Lung (tissue), 12 donors: ENCODE results near the gene TCEANC2. TPM values are rescaled to one million over a fixed set of nuclear protein-coding genes. Genes with fewer than 3 reads are reported as not detected.

Experiments
- ATAC-seq: fragments of 200-7000 bp; cut with Tn5 transposase; one replicate; pipeline ENCODE4 v1.9.1; 2020; ENCODE audit warnings: moderate number of reproducible peaks; ENCODE audit not compliant: insufficient read depth, low FRiP score
- DNase-seq, 3 donors: peaks; one replicate each; pipeline ENCODE4 v3.0.0-alpha.2; 2013 to 2017
- H3K27ac ChIP-seq, 2 donors: one replicate each; pipeline ENCODE4 v1.5.1; 2013; ENCODE audit warnings: mild to moderate bottlenecking in 2 of 2, moderate library complexity in 2 of 2, control low read depth in 1 of 2, inconsistent platforms in 1 of 2, low read depth in 1 of 2, low read length in 1 of 2
- H3K27me3 ChIP-seq, 3 donors: one replicate each; pipeline ENCODE4 v1.5.1; 2013; ENCODE audit warnings: low read length in 2 of 3; ENCODE audit not compliant: control insufficient read depth in 3 of 3, insufficient read depth in 3 of 3
- H3K36me3 ChIP-seq, 4 donors: one replicate each; pipeline ENCODE4 v1.5.1; 2013; ENCODE audit warnings: low read length in 4 of 4, mild to moderate bottlenecking in 1 of 4, moderate library complexity in 1 of 4; ENCODE audit not compliant: control insufficient read depth in 4 of 4, insufficient read depth in 4 of 4
- H3K4me1 ChIP-seq, 5 donors: one replicate each; pipeline ENCODE4 v1.5.1; 2013; ENCODE audit warnings: low read length in 5 of 5, mild to moderate bottlenecking in 2 of 5, moderate library complexity in 1 of 5; ENCODE audit not compliant: control insufficient read depth in 5 of 5, insufficient read depth in 5 of 5
- H3K4me3 ChIP-seq: one replicate; pipeline ENCODE4 v1.5.1; 2013; ENCODE audit warnings: mild to moderate bottlenecking, control low read depth, moderate library complexity
- H3K9ac ChIP-seq, 2 donors: one replicate each; pipeline ENCODE4 v1.5.1; 2013; ENCODE audit warnings: low read length in 2 of 2, control low read depth in 1 of 2; ENCODE audit not compliant: insufficient read depth in 1 of 2
- H3K9me3 ChIP-seq, 4 donors: one replicate each; pipeline ENCODE4 v1.5.1; 2013; ENCODE audit warnings: low read length in 3 of 4, mild to moderate bottlenecking in 1 of 4, moderate library complexity in 1 of 4; ENCODE audit not compliant: control insufficient read depth in 4 of 4, insufficient read depth in 3 of 4
- WGBS, 2 donors: extraction: QIAGEN DNeasy Blood & Tissue Kit; methylation state at CpG; one replicate each; pipeline ENCODE4 v1.1.7; 2013; 5-methylcytosine and 5-hydroxymethylcytosine counted together
- polyA plus RNA-seq, 2 donors: library from polyadenylated mRNA; stranded (reverse); fragments of 200-250 nt; gene quantifications; one replicate each; pipeline ENCODE4 v1.2.1, GENCODE V29; 2013
- total RNA-seq, 2 donors: library from RNA; depleted of rRNA in 1 of 2; stranded (reverse); fragments of >200 nt in 1 of 2; gene quantifications; one replicate each; pipeline ENCODE4 v1.2.1, GENCODE V29; 2014 to 2021
- TF ChIP-seq, protein P1 (sequence below): IDR thresholded peaks from 2 replicates; pipeline ENCODE4 v1.5.1; 2012; ENCODE audit warnings: mild to moderate bottlenecking; ENCODE audit errors: control extremely low read depth, extremely low read depth
- donor health status: control.
- donor health status: control.
- donor health status: Bipolar disorder and iron deficiency.
- donor health status: healthy.
- donor health status: DM: yes; HTN: yes; CAD: no.

TCEANC2 gene
- total and polyA plus RNA-seq, 4 donors: 1.7 to 5.3 (median 3.6) TPM

DNA sequence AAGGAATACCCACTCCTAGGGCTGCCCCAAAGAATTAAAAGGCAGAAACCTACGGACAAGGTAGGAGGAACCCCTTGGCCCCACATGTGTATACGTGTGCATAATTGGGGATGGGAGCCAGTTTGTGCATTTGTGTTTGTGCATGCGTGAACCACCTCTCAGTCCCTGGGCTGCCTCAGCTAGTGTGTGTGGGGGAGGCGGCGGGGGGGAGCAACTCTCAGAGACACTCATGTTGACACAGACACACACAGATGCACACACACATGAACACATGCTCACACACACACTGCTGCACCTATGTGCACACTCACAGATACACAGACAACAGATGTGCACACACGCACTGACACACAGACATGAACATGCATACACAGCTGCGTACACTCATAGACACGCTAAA is 40.5 kb upstream of the TCEANC2 start:
- Histone ChIP-seq H3K27me3 (peaks cover 0 to 2% (median 0%) of the 10 kb centered on the region in 3 donors), H3K4me1 (no peaks in the 10 kb centered on the region), H3K9me3 (no peaks in the 10 kb centered on the region), H3K4me3 (no peak overlapping the region), H3K36me3 (no peaks in the 10 kb centered on the region), H3K9ac (no peak overlapping the region), H3K27ac (no peak overlapping the region)
- WGBS, 2 donors: 83 to 89% methylated on average over 8 of the region's 8 CpGs
- DNase-seq (no peak), ATAC-seq (no peak)
- TF ChIP-seq, protein P1, sequence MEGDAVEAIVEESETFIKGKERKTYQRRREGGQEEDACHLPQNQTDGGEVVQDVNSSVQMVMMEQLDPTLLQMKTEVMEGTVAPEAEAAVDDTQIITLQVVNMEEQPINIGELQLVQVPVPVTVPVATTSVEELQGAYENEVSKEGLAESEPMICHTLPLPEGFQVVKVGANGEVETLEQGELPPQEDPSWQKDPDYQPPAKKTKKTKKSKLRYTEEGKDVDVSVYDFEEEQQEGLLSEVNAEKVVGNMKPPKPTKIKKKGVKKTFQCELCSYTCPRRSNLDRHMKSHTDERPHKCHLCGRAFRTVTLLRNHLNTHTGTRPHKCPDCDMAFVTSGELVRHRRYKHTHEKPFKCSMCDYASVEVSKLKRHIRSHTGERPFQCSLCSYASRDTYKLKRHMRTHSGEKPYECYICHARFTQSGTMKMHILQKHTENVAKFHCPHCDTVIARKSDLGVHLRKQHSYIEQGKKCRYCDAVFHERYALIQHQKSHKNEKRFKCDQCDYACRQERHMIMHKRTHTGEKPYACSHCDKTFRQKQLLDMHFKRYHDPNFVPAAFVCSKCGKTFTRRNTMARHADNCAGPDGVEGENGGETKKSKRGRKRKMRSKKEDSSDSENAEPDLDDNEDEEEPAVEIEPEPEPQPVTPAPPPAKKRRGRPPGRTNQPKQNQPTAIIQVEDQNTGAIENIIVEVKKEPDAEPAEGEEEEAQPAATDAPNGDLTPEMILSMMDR: no peak

DNA sequence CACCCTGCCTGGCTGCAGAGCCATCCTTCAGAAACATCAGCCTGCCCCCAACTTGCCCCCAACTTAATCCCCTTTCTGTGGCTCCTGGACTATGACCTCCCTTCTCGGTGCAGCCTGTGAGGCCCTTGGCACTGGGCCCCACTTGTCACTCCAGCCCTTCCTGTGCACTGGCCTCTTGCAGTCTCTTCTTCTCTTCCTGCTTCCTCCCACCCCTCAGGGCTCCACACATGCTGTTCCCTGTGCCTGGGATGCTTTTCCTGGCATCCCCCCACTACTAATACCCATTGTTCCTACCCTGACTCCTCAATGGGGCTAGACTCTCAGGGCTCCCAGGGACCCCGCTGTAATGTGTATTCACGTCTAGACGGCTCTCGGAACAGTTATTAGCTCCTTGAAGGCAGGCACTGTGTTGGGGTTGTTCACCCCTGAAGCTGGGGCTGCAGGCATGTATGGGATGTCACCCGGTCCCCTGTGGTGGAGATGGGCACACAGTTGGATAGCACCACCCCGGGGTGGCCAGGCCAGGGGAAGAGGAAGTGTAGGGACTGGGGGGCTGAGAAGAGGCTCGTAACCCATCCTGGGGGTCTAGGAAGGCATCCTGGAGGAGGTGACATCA is 39.9 kb upstream of the TCEANC2 start:
- no peak overlapping the region for H3K4me3 ChIP-seq
- H3K36me3 ChIP-seq: no peaks in the 10 kb centered on the region
- TF ChIP-seq, protein P1: no peak
- H3K27me3 ChIP-seq: peaks cover 0 to 2% (median 0%) of the 10 kb centered on the region in 3 donors
- no peak for ATAC-seq
- H3K9ac ChIP-seq: no peak overlapping the region
- no peak for DNase-seq
- H3K9me3 ChIP-seq: no peaks in the 10 kb centered on the region
- H3K27ac ChIP-seq: no peak overlapping the region
- WGBS, 2 donors: 75 to 80% methylated on average over 8 of the region's 8 CpGs
- H3K4me1 ChIP-seq: no peaks in the 10 kb centered on the region

DNA sequence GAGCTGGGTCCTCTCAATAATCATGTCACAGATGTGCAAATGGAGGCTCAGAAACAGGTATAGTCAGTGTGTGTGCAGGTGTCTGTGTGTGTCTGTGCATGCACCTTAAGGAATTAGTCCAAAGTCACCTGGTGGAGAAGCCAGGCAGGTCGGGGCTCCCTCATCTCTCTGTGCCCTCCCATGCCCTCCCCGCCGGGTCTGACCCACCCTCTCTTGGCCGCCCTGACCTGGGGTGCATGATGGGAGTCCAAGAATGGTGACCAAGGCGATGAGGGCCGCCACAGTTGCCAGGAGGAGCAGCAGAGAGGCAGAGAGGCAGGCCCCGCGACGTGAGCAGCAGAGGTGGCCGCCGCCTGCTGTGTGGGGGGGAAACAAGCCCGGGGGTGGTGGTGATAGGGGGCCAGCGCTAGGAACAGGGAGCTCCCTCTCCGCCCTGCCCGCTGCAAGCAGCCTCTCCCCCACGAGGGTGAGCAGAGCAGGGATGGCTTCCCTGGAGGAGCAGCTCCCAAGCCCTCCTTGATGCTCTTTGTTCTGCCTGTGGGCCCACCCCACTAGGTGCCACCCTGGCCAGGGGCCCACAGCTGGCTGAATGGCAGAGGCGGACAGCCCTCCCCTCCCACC is 39.3 kb upstream of the TCEANC2 start:
- no peaks in the 10 kb centered on the region for H3K9me3 ChIP-seq
- H3K36me3 ChIP-seq: no peaks in the 10 kb centered on the region
- WGBS, 2 donors: 62 to 78% methylated on average over 14 to 17 of the region's 17 CpGs
- H3K4me1 ChIP-seq: no peaks in the 10 kb centered on the region
- H3K27me3 ChIP-seq: peaks cover 0 to 2% (median 0%) of the 10 kb centered on the region in 3 donors
- no peak overlapping the region for H3K4me3 ChIP-seq
- DNase-seq: no peak
- no peak overlapping the region for H3K9ac ChIP-seq
- no peak for ATAC-seq
- no peak overlapping the region for H3K27ac ChIP-seq
- TF ChIP-seq, protein P1: no peak
